Erythroblast (primary cell): ENCODE measurements around the gene ATIC.

Experiments used
- GATA1 ChIP-seq: IDR thresholded peaks from 2 replicates; pipeline ENCODE4 v1.6.1; 2011; ENCODE audit warnings: low read depth, mild to moderate bottlenecking, control low read depth, low read length, moderate library complexity
- POLR2A ChIP-seq: IDR thresholded peaks from 2 replicates; pipeline ENCODE4 v1.6.1; 2011; ENCODE audit warnings: mild to moderate bottlenecking, low read length

DNA sequence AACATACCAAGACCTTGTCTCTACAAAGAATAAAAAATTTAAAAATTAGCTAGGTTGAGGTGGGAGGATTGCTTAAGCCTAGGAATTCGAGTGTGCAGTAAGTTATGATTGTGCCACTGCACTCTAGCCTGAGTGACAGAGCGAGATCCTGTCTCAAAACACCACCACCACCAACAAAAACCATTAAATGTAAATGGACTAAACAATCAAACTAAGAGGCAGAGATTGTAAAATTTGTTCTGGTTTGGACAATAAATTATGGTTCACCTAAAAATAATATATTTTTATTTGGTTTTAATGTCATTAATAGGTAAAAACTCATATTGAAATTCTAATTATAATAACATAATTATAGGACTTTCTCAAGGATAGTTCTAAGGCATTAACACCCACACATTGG lies 9.9 kb upstream of the ATIC start:
- TF ChIP-seq POLR2A (no peak), GATA1 (no peak)
